Mesenchymal stem cell (in vitro differentiated cells and primary cell): ENCODE results near the gene PLEKHM2.

Experiments
- DNase-seq: peaks from one replicate; pipeline ENCODE4 v3.0.0-alpha.2; 2013
- H2AFZ ChIP-seq: one replicate; pipeline ENCODE4 v1.6.1; 2013; ENCODE audit warnings: low read depth, mild to moderate bottlenecking, control low read depth, inconsistent platforms, low read length, moderate library complexity
- H2AK5ac ChIP-seq: 2 replicates; pipeline ENCODE4 v1.6.1; 2013; ENCODE audit warnings: low read length, moderate library complexity, mild to moderate bottlenecking, inconsistent platforms; ENCODE audit not compliant: severe bottlenecking
- H2BK120ac ChIP-seq: one replicate; pipeline ENCODE4 v1.6.1; 2013; ENCODE audit warnings: low read depth, mild to moderate bottlenecking, inconsistent platforms, low read length, moderate library complexity
- H2BK12ac ChIP-seq, 2 experiments: one replicate each; pipeline ENCODE4 v1.6.1; 2013; ENCODE audit warnings: inconsistent platforms in 2 of 2, low read length in 2 of 2, mild to moderate bottlenecking in 2 of 2, moderate library complexity in 2 of 2, control low read depth in 1 of 2
- H2BK15ac ChIP-seq: one replicate; pipeline ENCODE4 v1.6.1; 2013; ENCODE audit warnings: mild to moderate bottlenecking, low read depth, inconsistent platforms; ENCODE audit not compliant: poor library complexity, severe bottlenecking
- H2BK5ac ChIP-seq: 2 replicates; pipeline ENCODE4 v1.6.1; 2013; ENCODE audit warnings: low read depth, mild to moderate bottlenecking, low read length, control low read depth, inconsistent platforms; ENCODE audit not compliant: poor library complexity, severe bottlenecking
- H3K14ac ChIP-seq, 2 experiments: one replicate each; pipeline ENCODE4 v1.6.1; 2013; ENCODE audit warnings: inconsistent platforms in 2 of 2, low read length in 2 of 2, control low read depth in 1 of 2, mild to moderate bottlenecking in 1 of 2, moderate library complexity in 1 of 2
- H3K18ac ChIP-seq, 2 experiments: one replicate each; pipeline ENCODE4 v1.6.1; 2013; ENCODE audit warnings: inconsistent platforms in 2 of 2, low read length in 2 of 2, control low read depth in 1 of 2, low read depth in 1 of 2, mild to moderate bottlenecking in 1 of 2
- H3K23ac ChIP-seq, 2 experiments: one replicate each; pipeline ENCODE4 v1.6.1; 2013; ENCODE audit warnings: inconsistent platforms in 2 of 2, low read length in 2 of 2, mild to moderate bottlenecking in 2 of 2, moderate library complexity in 2 of 2, control low read depth in 1 of 2
- H3K27ac ChIP-seq: 2 replicates; pipeline ENCODE4 v1.5.1; 2013; ENCODE audit warnings: mild to moderate bottlenecking, moderate library complexity, low read length, control low read depth, inconsistent platforms; ENCODE audit not compliant: poor library complexity, severe bottlenecking
- H3K27me3 ChIP-seq, 2 experiments: 2 replicates each; pipeline versions ENCODE4 v1.6.1 to v1.7.0; 2013; ENCODE audit warnings: low read length in 2 of 2, mild to moderate bottlenecking in 2 of 2, moderate library complexity in 2 of 2, control low read depth in 1 of 2, inconsistent platforms in 1 of 2; ENCODE audit not compliant: control insufficient read depth in 1 of 2, insufficient read depth in 1 of 2
- H3K36me3 ChIP-seq, 2 experiments: 2 replicates each; pipeline versions ENCODE4 v1.6.1 to v1.7.0; 2013; ENCODE audit warnings: low read length in 2 of 2, control low read depth in 1 of 2, inconsistent platforms in 1 of 2, low read depth in 1 of 2, mild to moderate bottlenecking in 1 of 2; ENCODE audit not compliant: insufficient read depth in 2 of 2, control insufficient read depth in 1 of 2
- H3K4ac ChIP-seq, 2 experiments: one replicate each; pipeline ENCODE4 v1.6.1; 2013; ENCODE audit warnings: inconsistent platforms in 2 of 2, low read length in 2 of 2, mild to moderate bottlenecking in 2 of 2, moderate library complexity in 2 of 2, control low read depth in 1 of 2, low read depth in 1 of 2
- H3K4me1 ChIP-seq: 2 replicates; pipeline ENCODE4 v1.6.1; 2013; ENCODE audit warnings: low read depth, low read length, control low read depth; ENCODE audit not compliant: control insufficient read depth, insufficient read depth
- H3K4me2 ChIP-seq: 2 replicates; pipeline ENCODE4 v1.6.1; 2013; ENCODE audit warnings: low read length, mild to moderate bottlenecking, inconsistent platforms; ENCODE audit not compliant: poor library complexity, severe bottlenecking
- H3K4me3 ChIP-seq, 2 experiments: 2 replicates each; pipeline versions ENCODE4 v1.5.1 to v1.7.0; 2013; ENCODE audit warnings: low read length in 2 of 2, mild to moderate bottlenecking in 2 of 2, control low read depth in 1 of 2, low read depth in 1 of 2; ENCODE audit not compliant: insufficient read depth in 1 of 2
- H3K79me1 ChIP-seq: replicated peaks from 2 replicates; pipeline ENCODE4 v1.6.1; 2013; ENCODE audit warnings: mild to moderate bottlenecking, control low read depth, low read length, inconsistent platforms; ENCODE audit not compliant: poor library complexity, severe bottlenecking
- H3K9ac ChIP-seq: 2 replicates; pipeline ENCODE4 v1.7.0; 2013; ENCODE audit warnings: mild to moderate bottlenecking, low read length, moderate library complexity
- H3K9me3 ChIP-seq: 2 replicates; pipeline ENCODE4 v1.7.0; 2013; ENCODE audit warnings: mild to moderate bottlenecking, low read length; ENCODE audit not compliant: control insufficient read depth
- H4K8ac ChIP-seq: one replicate; pipeline ENCODE4 v1.6.1; 2013; ENCODE audit warnings: inconsistent platforms, mild to moderate bottlenecking, low read length, moderate library complexity
- H4K91ac ChIP-seq: one replicate; pipeline ENCODE4 v1.6.1; 2013; ENCODE audit warnings: mild to moderate bottlenecking, low read length, inconsistent platforms
- WGBS: methylation state at CpG from one replicate; pipeline ENCODE4 v1.1.7; 2013; ENCODE audit warnings: mixed read lengths; 5-methylcytosine and 5-hydroxymethylcytosine counted together

The PLEKHM2 gene

DNA sequence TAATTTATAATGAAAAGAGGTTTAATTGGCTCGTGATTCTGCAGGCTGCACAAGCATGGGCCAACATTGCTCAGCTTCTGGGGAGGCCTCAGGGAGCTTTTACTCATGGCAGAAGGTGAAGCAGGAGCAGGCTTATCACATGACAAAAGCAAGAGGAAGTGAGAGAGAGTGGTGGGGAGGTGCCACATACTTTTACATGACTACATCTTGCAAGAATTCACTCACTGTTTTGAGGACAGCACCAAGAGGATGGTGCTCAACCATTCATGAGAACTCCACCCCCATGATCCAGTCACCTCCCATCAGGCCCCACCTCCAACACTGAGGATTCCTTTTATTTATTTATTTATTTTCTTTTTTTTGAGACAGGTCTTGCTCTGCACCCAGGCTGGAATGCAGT, 5.5 kb upstream of the PLEKHM2 start:
- Histone ChIP-seq H2BK12ac (no peak overlapping the region), H3K36me3 (no peaks in the 10 kb centered on the region), H2AK5ac (no peak overlapping the region), H3K4me1 (peaks cover 14% of the 10 kb centered on the region), H3K4me3 (no peak overlapping the region), H3K9ac (no peak overlapping the region), H3K79me1 (no peaks in the 10 kb centered on the region), H3K27ac (no peak overlapping the region), H3K14ac (no peak overlapping the region), H3K18ac (no peak overlapping the region), H2BK15ac (no peak overlapping the region), H4K8ac (no peak overlapping the region), H3K27me3 (no peaks in the 10 kb centered on the region), H3K4me2 (no peak overlapping the region), H4K91ac (no peak overlapping the region), H2AFZ (no peak overlapping the region), H2BK5ac (no peak overlapping the region), H2BK120ac (no peak overlapping the region), H3K9me3 (no peaks in the 10 kb centered on the region), H3K4ac (no peak overlapping the region), H3K23ac (no peak overlapping the region)
- peak; percentile 73 for DNase-seq
- WGBS, result 71% methylated on average over 1 of the region's 1 CpG

DNA sequence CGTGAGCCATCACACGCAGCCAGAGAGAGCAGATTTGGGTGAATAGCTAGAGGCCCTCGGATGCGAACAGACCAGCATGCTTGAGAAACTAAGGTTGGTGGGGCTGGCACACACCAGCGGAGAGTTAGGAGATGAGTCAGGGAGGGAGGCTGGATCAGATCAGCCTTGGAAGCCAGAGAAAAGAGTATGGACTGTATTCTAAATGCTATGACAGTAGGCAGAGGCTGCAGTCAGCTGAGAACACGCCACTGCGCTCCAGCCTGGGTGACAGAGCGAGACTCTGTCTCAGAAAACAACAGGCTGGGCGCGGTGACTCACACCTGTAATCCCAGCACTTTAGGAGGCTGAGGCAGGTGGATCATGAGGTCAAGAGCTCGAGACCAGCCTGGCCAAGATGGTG, 4.0 kb upstream of the PLEKHM2 start:
- Histone ChIP-seq H2AK5ac (no peak overlapping the region), H2BK5ac (no peak overlapping the region), H2BK15ac (no peak overlapping the region), H3K27ac (no peak overlapping the region), H3K27me3 (no peaks in the 10 kb centered on the region), H3K79me1 (no peaks in the 10 kb centered on the region), H3K9ac (peak overlapping the region; percentile 87), H3K36me3 (no peaks in the 10 kb centered on the region), H2AFZ (no peak overlapping the region), H2BK12ac (no peak overlapping the region), H3K23ac (no peak overlapping the region), H3K4me3 (peak overlapping the region in 1 of 2 experiments; percentile 47), H3K18ac (peak overlapping the region in 1 of 2 experiments; percentile 2), H4K8ac (no peak overlapping the region), H2BK120ac (no peak overlapping the region), H3K9me3 (no peaks in the 10 kb centered on the region), H3K4ac (no peak overlapping the region), H3K14ac (no peak overlapping the region), H3K4me1 (peaks cover 18% of the 10 kb centered on the region), H3K4me2 (no peak overlapping the region), H4K91ac (no peak overlapping the region)
- WGBS, result 93% methylated on average over 11 of the region's 11 CpGs
- DNase-seq, result peak; percentile 65

DNA sequence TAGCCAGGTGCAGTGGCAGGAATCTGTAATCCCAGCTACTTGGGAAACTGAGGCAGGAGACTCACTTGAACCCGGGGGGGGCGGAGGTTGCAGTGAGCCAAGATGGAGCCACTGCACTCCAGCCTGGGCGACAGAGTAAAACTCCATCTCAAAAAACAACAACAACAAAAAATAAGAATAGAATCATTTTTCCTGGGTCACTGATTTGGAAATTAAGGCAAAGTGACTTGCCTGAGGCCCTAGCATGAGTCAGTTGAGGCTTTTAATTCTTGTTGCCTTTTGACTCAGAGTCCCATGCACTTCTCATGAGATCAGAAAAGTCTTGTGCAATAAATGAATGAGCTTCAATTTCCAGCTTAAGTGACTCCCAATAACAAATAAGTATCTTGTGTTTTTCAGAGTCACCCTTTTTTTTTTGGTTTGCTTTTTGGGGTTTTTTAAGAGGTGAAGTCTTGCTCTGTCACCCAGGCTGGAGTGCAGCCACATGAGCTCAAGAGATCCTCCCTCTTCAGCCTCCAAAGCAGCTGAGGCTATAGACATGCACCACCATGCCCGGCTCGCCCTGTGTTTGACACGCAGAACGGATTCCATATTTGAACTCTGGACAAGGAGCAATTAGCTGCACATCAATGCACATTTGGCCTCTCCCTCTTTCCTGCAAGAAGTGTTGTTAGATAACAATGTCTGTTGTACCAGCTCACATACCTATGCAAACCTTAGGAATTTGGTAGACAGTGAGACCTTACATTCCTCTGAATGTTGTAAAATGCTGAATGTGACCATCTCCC, 3.4 kb upstream of the PLEKHM2 start:
- Histone ChIP-seq H2BK5ac (no peak overlapping the region), H3K18ac (no peak overlapping the region), H2BK12ac (no peak overlapping the region), H3K27me3 (no peaks in the 10 kb centered on the region), H2AK5ac (no peak overlapping the region), H4K8ac (no peak overlapping the region), H3K4me1 (peaks cover 16% of the 10 kb centered on the region), H3K9ac (peak overlapping the region; percentile 87), H3K79me1 (no peaks in the 10 kb centered on the region), H3K14ac (no peak overlapping the region), H3K4me3 (peak overlapping the region in 1 of 2 experiments; percentile 47), H4K91ac (no peak overlapping the region), H2BK15ac (no peak overlapping the region), H3K9me3 (no peaks in the 10 kb centered on the region), H3K36me3 (no peaks in the 10 kb centered on the region), H3K23ac (no peak overlapping the region), H2BK120ac (no peak overlapping the region), H3K27ac (peak overlapping the region; percentile 10), H3K4me2 (no peak overlapping the region), H2AFZ (no peak overlapping the region), H3K4ac (no peak overlapping the region)
- peak; percentile 94 for DNase-seq
- 100% methylated on average over 6 of the region's 7 CpGs for WGBS

DNA sequence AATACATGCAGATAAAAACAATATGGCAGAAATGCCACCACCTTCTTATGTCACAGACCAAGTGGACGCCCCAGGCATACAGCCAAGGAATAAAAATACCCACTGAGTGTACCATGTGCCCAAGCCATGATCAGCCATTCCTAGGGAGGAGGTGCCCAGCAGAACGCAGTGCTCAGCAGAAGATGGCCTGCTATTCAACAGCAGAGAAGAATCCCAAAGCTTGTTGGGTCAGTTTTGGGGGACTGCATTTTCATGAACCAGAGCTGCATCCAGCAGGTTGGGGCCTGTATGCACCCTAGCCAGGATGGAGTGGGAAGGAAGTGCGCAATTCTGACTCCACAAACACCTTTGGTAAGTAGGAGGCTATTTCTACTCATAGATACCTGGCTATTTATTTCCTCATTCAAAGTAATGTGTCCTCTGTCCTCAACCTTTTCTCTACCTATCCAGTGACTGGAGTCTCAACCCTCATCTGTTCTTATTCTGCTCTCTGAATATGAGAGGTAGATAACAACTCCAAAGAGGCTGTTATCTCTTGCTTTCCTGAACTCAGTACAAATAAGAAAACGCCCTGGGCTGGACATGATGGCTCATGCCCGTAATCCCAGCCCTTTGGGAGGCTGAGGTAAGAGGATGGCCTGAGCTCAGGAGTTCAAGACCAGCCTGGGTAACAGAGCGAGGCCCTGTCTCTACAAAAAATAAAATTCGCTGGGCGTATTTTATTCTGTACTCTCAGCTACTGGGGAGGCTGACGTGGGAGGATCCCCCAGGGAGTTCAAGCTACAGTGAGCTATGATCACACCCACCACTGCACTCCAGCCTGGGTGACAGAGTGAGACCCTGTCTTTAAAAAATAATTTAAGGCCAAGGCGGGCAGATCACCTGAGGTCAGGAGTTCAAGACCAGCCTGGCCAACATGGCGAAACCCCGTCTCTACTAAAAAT, 2.5 kb upstream of the PLEKHM2 start:
- Histone ChIP-seq H4K8ac (no peak overlapping the region), H3K9me3 (no peaks in the 10 kb centered on the region), H3K4me3 (peak overlapping the region in 1 of 2 experiments; percentile 8), H2AK5ac (no peak overlapping the region), H2BK120ac (no peak overlapping the region), H3K27me3 (no peaks in the 10 kb centered on the region), H2AFZ (no peak overlapping the region), H3K4me2 (no peak overlapping the region), H2BK5ac (no peak overlapping the region), H3K4ac (no peak overlapping the region), H3K27ac (no peak overlapping the region), H3K4me1 (peaks cover 16% of the 10 kb centered on the region), H3K36me3 (no peaks in the 10 kb centered on the region), H3K23ac (no peak overlapping the region), H3K9ac (peak overlapping the region; percentile 87), H3K14ac (no peak overlapping the region), H3K79me1 (peaks cover 2% of the 10 kb centered on the region), H2BK12ac (peak overlapping the region in 1 of 2 experiments; percentile 60), H3K18ac (peak overlapping the region in 1 of 2 experiments; percentile 0), H2BK15ac (no peak overlapping the region), H4K91ac (no peak overlapping the region)
- 92% methylated on average over 11 of the region's 12 CpGs for WGBS
- no peak for DNase-seq
